GM19372 (cell line): ENCODE results near the gene ALX1.

Experiments used
- ATAC-seq: cut with Tn5 transposase; IDR thresholded peaks from one replicate; pipeline ENCODE4 v1.9.1; 2021; ENCODE audit warnings: mild to moderate bottlenecking, low read depth, moderate library complexity; ENCODE audit not compliant: unreplicated experiment

Gene ALX1

GRCh38 chr12:85280165-85280983 is at the start of gene ALX1:
Gene ALX1, plus strand, starts transcription at chr12:85280220. Its CDS starts 42 bp downstream, at chr12:85280262.
- ATAC-seq, result peak; percentile 61

- ATAC-seq, result no peak
Measured at GRCh38 chr12:85237327-85237726, 42.7 kb upstream of the ALX1 start.

- ATAC-seq, result no peak
Measured at GRCh38 chr12:85244561-85244960, 35.5 kb upstream of the ALX1 start.

- ATAC-seq, result no peak
Measured at GRCh38 chr12:85253853-85254252, 26.2 kb upstream of the ALX1 start.

GRCh38 chr12:85257671-85258070 is 22.3 kb upstream of the ALX1 start:
- ATAC-seq, result no peak

- ATAC-seq, result no peak
Measured at GRCh38 chr12:85260447-85260846, 19.6 kb upstream of the ALX1 start.

GRCh38 chr12:85260896-85261295 is 19.1 kb upstream of the ALX1 start:
- no peak for ATAC-seq

GRCh38 chr12:85266356-85266755 is 13.7 kb upstream of the ALX1 start:
- ATAC-seq, result no peak

GRCh38 chr12:85273381-85274314 is 6.4 kb upstream of the ALX1 start:
- ATAC-seq, result peak; percentile 76

GRCh38 chr12:85274315-85274651 is 5.7 kb upstream of the ALX1 start:
- no peak for ATAC-seq

GRCh38 chr12:85275374-85275773 is 4.6 kb upstream of the ALX1 start:
- no peak for ATAC-seq

- ATAC-seq, result no peak
Measured at GRCh38 chr12:85277191-85277590, 2.8 kb upstream of the ALX1 start.

- ATAC-seq, result no peak
Measured at GRCh38 chr12:85277900-85278597, 2.0 kb upstream of the ALX1 start.

- no peak for ATAC-seq
Measured at GRCh38 chr12:85278598-85279448, 1.2 kb upstream of the ALX1 start.

- no peak for ATAC-seq
Measured at GRCh38 chr12:85279449-85280164, 413 bp upstream of the ALX1 start.

- no peak for ATAC-seq
Measured at GRCh38 chr12:85280984-85281630, 1.1 kb downstream of the ALX1 start.

GRCh38 chr12:85281636-85282312 is 1.8 kb downstream of the ALX1 start:
- ATAC-seq, result no peak

- no peak for ATAC-seq
Measured at GRCh38 chr12:85283560-85283959, 3.5 kb downstream of the ALX1 start.
